SK-N-SH (cell line): Measurements from ENCODE around the gene CCDC14.
"Not testable (repeated sequence)": the region's sequence is repeated elsewhere in the genome, so short reads cannot be mapped to it uniquely, and the experiment has no call there.

Experiments
- CTCF ChIP-seq: fragments of 200-600 bp; sonication (generic); IDR thresholded peaks from 2 replicates; pipeline ENCODE4 v1.6.1; 2017; ENCODE audit warnings: antibody characterized with exemption, mild to moderate bottlenecking, moderate library complexity
- ELF1 ChIP-seq: IDR thresholded peaks from 2 replicates; pipeline ENCODE4 v1.4.0; 2012
- REST ChIP-seq: IDR thresholded peaks from 2 replicates; pipeline ENCODE4 v1.6.1; 2012; ENCODE audit warnings: mild to moderate bottlenecking, low read depth, low read length, moderate library complexity
- TEAD4 ChIP-seq: IDR thresholded peaks from 2 replicates; pipeline ENCODE4 v1.4.0; 2012; ENCODE audit warnings: mild to moderate bottlenecking, borderline replicate concordance; ENCODE audit not compliant: insufficient read depth

- TF ChIP-seq CTCF, REST, ELF1, TEAD4: not testable (repeated sequence)
Observed at GRCh38 chr3:124008321-124008720, 47.3 kb upstream of the CCDC14 start.
